Mammary epithelial cell (primary cell): ENCODE measurements around the gene CNKSR3.
"Not testable (repeated sequence)": the region's sequence is repeated elsewhere in the genome, so short reads cannot be mapped to it uniquely, and the experiment has no call there.

ENCODE experiments used
- EZH2 ChIP-seq: IDR thresholded peaks from 2 replicates; pipeline ENCODE4 v1.6.1; 2012; ENCODE audit warnings: low read length, inconsistent platforms, borderline replicate concordance
- TF ChIP-seq, protein P1 (sequence below), 2 donors: IDR thresholded peaks in 1 of 2; conservative IDR thresholded peaks in 1 of 2; 2 replicates each; pipeline ENCODE4 v1.5.1; 2011 to 2012; ENCODE audit warnings: inconsistent platforms in 2 of 2, low read length in 2 of 2, mild to moderate bottlenecking in 2 of 2, control low read depth in 1 of 2, low read depth in 1 of 2; ENCODE audit not compliant: insufficient read depth in 1 of 2; ENCODE audit errors: extremely low read depth in 1 of 2

DNA sequence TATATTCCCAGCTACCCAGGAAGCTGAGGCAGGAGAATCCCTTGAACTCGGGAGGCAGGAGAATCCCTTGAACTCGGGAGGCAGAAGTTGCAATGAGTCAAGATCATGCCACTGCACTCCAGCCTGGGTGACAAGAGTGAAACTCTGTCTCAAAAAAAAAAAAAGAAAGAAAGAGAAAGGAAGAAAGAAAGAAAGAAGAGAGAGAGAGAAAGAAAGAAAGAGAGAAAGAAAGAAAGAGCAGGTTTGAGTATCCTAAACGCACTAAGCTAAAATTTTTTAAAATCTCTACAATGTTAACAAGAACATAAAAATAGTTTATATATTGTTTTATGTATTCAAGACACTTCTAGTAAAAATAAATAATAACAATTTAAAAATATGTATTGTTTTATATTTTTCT lies 4.6 kb upstream of the CNKSR3 start:
- TF ChIP-seq, protein P1, sequence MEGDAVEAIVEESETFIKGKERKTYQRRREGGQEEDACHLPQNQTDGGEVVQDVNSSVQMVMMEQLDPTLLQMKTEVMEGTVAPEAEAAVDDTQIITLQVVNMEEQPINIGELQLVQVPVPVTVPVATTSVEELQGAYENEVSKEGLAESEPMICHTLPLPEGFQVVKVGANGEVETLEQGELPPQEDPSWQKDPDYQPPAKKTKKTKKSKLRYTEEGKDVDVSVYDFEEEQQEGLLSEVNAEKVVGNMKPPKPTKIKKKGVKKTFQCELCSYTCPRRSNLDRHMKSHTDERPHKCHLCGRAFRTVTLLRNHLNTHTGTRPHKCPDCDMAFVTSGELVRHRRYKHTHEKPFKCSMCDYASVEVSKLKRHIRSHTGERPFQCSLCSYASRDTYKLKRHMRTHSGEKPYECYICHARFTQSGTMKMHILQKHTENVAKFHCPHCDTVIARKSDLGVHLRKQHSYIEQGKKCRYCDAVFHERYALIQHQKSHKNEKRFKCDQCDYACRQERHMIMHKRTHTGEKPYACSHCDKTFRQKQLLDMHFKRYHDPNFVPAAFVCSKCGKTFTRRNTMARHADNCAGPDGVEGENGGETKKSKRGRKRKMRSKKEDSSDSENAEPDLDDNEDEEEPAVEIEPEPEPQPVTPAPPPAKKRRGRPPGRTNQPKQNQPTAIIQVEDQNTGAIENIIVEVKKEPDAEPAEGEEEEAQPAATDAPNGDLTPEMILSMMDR (conservative IDR thresholded peaks at IDR 0.05 in 1 of 2, IDR thresholded peaks at IDR 0.05 in 1 of 2; ENCODE audit: extremely low read depth in 1 of 2, insufficient read depth in 1 of 2, low read depth in 1 of 2, low read length in 2 of 2): not testable (repeated sequence)
- TF ChIP-seq EZH2: not testable (repeated sequence)
